IMR-90 (cell line): ENCODE data around the gene PLBD2.

Experiments used
- BHLHE40 ChIP-seq: fragments of 150-350 bp; IDR thresholded peaks from 2 replicates; pipeline ENCODE4 v1.6.1; 2016; ENCODE audit warnings: mild to moderate bottlenecking, low read depth, low read length
- CEBPB ChIP-seq: IDR thresholded peaks from 2 replicates; pipeline ENCODE4 v1.6.1; 2012; ENCODE audit warnings: low read depth, low read length, improper control_type of control experiment
- CHD1 ChIP-seq: IDR thresholded peaks from 2 replicates; pipeline ENCODE4 v1.6.1; 2012; ENCODE audit warnings: low read depth, low read length, improper control_type of control experiment
- CTCF ChIP-seq: conservative IDR thresholded peaks from 2 replicates; pipeline ENCODE4 v1.5.1; 2012; ENCODE audit warnings: mild to moderate bottlenecking, low read depth, low read length, improper control_type of control experiment
- ELK1 ChIP-seq: fragments of 150-350 bp; IDR thresholded peaks from 2 replicates; pipeline ENCODE4 v1.6.1; 2016; ENCODE audit warnings: low read depth, mild to moderate bottlenecking, low read length, moderate library complexity, borderline replicate concordance
- MXI1 ChIP-seq: IDR thresholded peaks from 2 replicates; pipeline ENCODE4 v1.6.1; 2012; ENCODE audit warnings: low read depth, mild to moderate bottlenecking, low read length, moderate library complexity, borderline replicate concordance
- NFE2L2 ChIP-seq: fragments of 150-350 bp; IDR thresholded peaks from 2 replicates; pipeline ENCODE4 v1.6.1; 2016; ENCODE audit warnings: low read depth, mild to moderate bottlenecking, low read length
- POLR2A ChIP-seq: IDR thresholded peaks from 2 replicates; pipeline ENCODE4 v1.6.1; 2012; ENCODE audit warnings: mild to moderate bottlenecking, low read depth, low read length
- RAD21 ChIP-seq: IDR thresholded peaks from 2 replicates; pipeline ENCODE4 v1.6.1; 2012; ENCODE audit warnings: low read length, improper control_type of control experiment
- RCOR1 ChIP-seq: IDR thresholded peaks from 2 replicates; pipeline ENCODE4 v1.6.1; 2012; ENCODE audit warnings: mild to moderate bottlenecking, low read length, improper control_type of control experiment; ENCODE audit not compliant: insufficient replicate concordance
- RFX5 ChIP-seq: IDR thresholded peaks from 2 replicates; pipeline ENCODE4 v1.8.0; 2012; ENCODE audit warnings: low read depth, mild to moderate bottlenecking, low read length, moderate library complexity
- SMC3 ChIP-seq: fragments of 150-350 bp; IDR thresholded peaks from 2 replicates; pipeline ENCODE4 v1.6.1; 2016; ENCODE audit warnings: low read depth, mild to moderate bottlenecking, antibody characterized with exemption, low read length, moderate library complexity
- USF2 ChIP-seq: fragments of 150-350 bp; IDR thresholded peaks from 2 replicates; pipeline ENCODE4 v1.6.1; 2017; ENCODE audit warnings: mild to moderate bottlenecking, antibody characterized with exemption, low read length, low read depth

- TF ChIP-seq POLR2A: no peak
- TF ChIP-seq CTCF: no peak
- TF ChIP-seq CHD1: no peak
- no peak for TF ChIP-seq SMC3
- no peak for TF ChIP-seq CEBPB
- no peak for TF ChIP-seq MXI1
- TF ChIP-seq USF2: no peak
- no peak for TF ChIP-seq RCOR1
- no peak for TF ChIP-seq RAD21
- no peak for TF ChIP-seq ELK1
- TF ChIP-seq NFE2L2: no peak
- no peak for TF ChIP-seq BHLHE40
- TF ChIP-seq RFX5: no peak
Observed at GRCh38 chr12:113329791-113330417, 28.5 kb upstream of the PLBD2 start.
